ENCODE measurements around the gene VPS50. TPM values are rescaled to one million over a fixed set of nuclear protein-coding genes. Genes with fewer than 3 reads are reported as not detected.

VPS50 gene
- total RNA-seq, 1 donor from 2014 or later: 17.0 TPM

DNA sequence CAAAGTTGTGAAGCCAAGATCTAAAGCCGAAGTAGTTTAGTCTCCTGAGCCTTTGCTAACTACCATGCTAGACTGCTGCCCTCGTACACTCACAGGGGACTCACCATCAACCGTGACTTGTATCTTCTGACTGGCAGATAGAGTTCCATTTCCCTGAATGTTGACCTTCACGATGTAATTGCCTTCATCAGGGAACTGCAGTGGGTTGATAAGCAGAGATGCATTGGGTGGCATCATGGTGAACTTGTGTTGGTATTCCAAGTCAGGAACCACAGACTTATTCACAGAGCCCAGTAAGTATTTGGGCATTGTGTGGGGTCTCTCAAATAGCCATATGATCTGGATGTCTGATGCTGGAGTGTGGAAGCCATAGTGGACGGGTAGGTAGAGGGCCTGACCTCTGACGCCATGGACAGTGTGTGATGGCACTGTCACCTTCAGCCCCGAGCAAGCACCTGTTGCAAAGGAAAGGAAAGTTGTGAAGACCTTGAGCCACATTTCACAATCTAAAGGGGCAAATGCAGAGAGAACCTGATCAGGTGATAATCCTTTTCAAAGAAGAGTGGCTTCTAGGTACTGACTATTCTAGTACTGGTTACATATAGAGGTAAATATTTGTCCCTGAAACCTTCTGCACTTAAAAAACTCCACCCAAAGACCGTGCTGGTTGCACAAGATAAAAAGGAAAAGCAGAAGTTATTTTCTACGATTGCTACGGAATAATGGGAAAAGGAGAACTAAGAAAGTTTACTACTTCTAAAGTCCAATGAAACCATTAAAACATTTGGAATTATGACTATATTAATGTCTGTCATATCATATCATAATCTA is 13.0 kb upstream of the VPS50 start:
- Mint-ChIP-seq H3K4me1 (ENCODE audit: low read depth) (no peaks in the 10 kb centered on the region), H3K27me3 (ENCODE audit: insufficient read depth) (peaks cover 17% of the 10 kb centered on the region), H3K36me3 (ENCODE audit: low read depth) (no peaks in the 10 kb centered on the region), H3K4me3 (no peak overlapping the region), H3K9me3 (no peaks in the 10 kb centered on the region), H3K27ac (no peak overlapping the region)
- no peak for DNase-seq (ENCODE audit: low spot score)
- intact Hi-C loops (cut with micrococcal nuclease): no loop called here

DNA sequence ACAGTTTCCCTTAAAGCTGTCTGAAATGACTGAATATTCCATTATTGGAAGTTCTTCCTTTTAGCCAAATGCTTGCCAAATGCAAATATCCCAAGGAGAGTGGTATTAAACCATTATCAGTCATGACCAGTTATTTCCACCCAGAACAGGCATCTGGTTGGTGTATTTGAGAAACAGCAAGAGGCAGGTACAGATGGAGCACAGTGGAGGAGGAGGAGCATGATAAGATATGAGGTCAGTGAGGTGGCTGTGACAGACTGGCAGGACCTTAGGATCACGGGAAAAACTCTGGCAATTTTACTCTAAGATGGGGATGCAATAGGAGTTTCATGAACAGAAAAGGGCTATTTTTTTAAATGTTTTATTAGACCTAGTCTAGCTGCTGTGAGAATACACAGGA is 12.3 kb upstream of the VPS50 start:
- Mint-ChIP-seq H3K27ac (no peak overlapping the region), H3K36me3 (ENCODE audit: low read depth) (no peaks in the 10 kb centered on the region), H3K27me3 (ENCODE audit: insufficient read depth) (peaks cover 15% of the 10 kb centered on the region), H3K4me1 (ENCODE audit: low read depth) (no peaks in the 10 kb centered on the region), H3K9me3 (no peaks in the 10 kb centered on the region), H3K4me3 (no peak overlapping the region)
- intact Hi-C loops (cut with micrococcal nuclease): no loop called here
- DNase-seq (ENCODE audit: low spot score): no peak

DNA sequence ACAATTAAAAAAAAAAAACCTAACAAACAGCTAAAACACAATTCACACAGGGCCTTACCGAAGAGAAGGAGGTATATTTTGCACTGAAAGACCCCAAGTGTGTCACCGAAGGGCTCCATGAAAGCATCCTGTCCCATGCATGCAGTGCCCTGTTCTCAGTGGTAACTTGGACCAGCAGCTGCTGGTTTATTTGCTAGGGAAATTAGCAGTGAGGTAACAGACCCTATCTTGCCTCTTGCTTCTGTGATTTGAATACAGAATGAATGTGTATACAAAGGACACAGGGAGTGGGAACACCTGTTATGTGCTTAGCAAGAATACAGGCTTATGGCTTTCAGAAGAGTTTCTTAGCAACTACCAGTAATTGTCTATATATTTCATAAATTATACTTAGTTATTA is 5.9 kb upstream of the VPS50 start, which contains the start of gene HEPACAM2:
Gene HEPACAM2 (minus strand): TSS at position 160 of the 400 bp plus-strand sequence.
- intact Hi-C loops (cut with micrococcal nuclease): no loop called here
- Mint-ChIP-seq H3K9me3 (no peaks in the 10 kb centered on the region), H3K4me1 (ENCODE audit: low read depth) (peaks cover 7% of the 10 kb centered on the region), H3K4me3 (no peak within 1 kb of the TSS), H3K27me3 (ENCODE audit: insufficient read depth) (peaks cover 13% of the 10 kb centered on the region), H3K36me3 (ENCODE audit: low read depth) (no peaks in the 10 kb centered on the region), H3K27ac (no peak within 1 kb of the TSS)
- DNase-seq (ENCODE audit: low spot score): no peak

DNA sequence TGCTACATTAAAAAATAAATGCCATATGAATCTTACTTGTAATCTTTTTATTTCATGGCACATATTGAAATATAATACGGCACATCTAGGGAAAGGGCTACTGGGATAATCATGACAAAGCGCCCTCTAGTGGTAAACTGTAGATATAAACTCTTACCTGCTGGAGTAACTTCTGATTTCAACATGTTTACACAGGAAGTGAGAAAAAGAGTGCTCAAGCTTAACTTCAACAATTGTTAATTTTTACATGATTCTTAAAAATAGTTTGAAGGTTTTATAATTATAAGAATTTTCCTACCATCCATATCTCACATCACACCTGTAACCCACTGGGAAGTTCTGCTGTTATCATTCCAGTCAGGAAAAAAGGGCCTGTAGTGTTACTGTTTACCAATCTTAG is 3.9 kb upstream of the VPS50 start:
- H3K27ac Mint-ChIP-seq: no peak overlapping the region
- H3K4me1 Mint-ChIP-seq (ENCODE audit: low read depth): peaks cover 18% of the 10 kb centered on the region
- H3K27me3 Mint-ChIP-seq (ENCODE audit: insufficient read depth): peaks cover 13% of the 10 kb centered on the region
- intact Hi-C loops (cut with micrococcal nuclease): loop anchor here (1.0 kb wide), 4 partner anchors 81 to 607 kb away; no protein-coding TSS in a partner anchor
- H3K36me3 Mint-ChIP-seq (ENCODE audit: low read depth): no peaks in the 10 kb centered on the region
- H3K9me3 Mint-ChIP-seq: no peaks in the 10 kb centered on the region
- peak; percentile 6 for DNase-seq (ENCODE audit: low spot score)
- H3K4me3 Mint-ChIP-seq: no peak overlapping the region

DNA sequence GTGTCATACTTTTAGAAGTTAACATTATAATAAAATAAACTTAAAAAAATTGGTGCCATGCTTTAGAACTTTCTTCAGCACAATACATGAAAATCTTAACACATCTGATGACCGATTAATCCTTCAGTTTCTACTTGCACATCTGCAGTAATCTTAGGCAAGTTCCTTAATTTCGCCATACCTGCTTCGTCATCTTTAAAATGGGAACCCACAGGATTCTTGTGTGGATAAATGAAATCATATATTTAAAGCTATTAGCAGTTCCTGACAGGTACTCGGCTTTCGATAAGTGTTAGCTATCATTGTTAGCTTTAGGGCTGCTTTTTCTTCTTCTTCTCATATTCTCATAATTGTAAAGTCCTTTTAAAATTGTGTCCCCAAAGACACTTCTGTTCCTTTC is 907 bp upstream of the VPS50 start:
- DNase-seq (ENCODE audit: low spot score): no peak
- H3K9me3 Mint-ChIP-seq: no peaks in the 10 kb centered on the region
- intact Hi-C loops (cut with micrococcal nuclease): loop anchor here (5.0 kb wide), 4 partner anchors 784 to 1426 kb away; partner anchors contain the start of genes COL1A2, GATAD1 and SGCE
- H3K27me3 Mint-ChIP-seq (ENCODE audit: insufficient read depth): peaks cover 7% of the 10 kb centered on the region
- H3K4me3 Mint-ChIP-seq: peak overlapping the region; percentile 98
- H3K27ac Mint-ChIP-seq: no peak overlapping the region
- H3K36me3 Mint-ChIP-seq (ENCODE audit: low read depth): no peaks in the 10 kb centered on the region
- peaks cover 18% of the 10 kb centered on the region for H3K4me1 Mint-ChIP-seq (ENCODE audit: low read depth)

DNA sequence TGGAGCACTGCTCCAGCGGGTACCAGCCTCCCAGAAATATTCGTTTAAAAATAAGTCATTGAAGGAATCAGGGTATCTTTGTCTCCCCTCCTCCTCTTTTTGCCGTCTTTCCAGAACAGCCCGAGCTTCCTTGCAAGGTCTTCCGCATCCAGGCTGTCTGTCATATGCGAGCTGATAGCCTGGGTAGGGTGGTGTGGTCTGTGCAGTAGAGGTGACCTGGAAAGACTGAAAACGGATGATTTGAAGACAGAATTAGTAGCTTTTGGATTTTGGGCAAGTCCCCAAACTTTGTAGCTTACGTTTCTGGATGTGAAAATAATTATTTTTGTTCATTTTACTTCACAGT is 480 bp downstream of the VPS50 start:
- Mint-ChIP-seq H3K9me3 (no peaks in the 10 kb centered on the region), H3K4me1 (ENCODE audit: low read depth) (peaks cover 18% of the 10 kb centered on the region), H3K27me3 (ENCODE audit: insufficient read depth) (peaks cover 7% of the 10 kb centered on the region), H3K27ac (peak overlapping the region; percentile 93), H3K4me3 (peak overlapping the region; percentile 98), H3K36me3 (ENCODE audit: low read depth) (no peaks in the 10 kb centered on the region)
- intact Hi-C loops (cut with micrococcal nuclease): loop anchor here (1.0 to 5.0 kb wide), 12 partner anchors 114 to 1425 kb away; partner anchors contain the start of genes AKAP9, BET1, COL1A2 and CYP51A1
- no peak for DNase-seq (ENCODE audit: low spot score)

DNA sequence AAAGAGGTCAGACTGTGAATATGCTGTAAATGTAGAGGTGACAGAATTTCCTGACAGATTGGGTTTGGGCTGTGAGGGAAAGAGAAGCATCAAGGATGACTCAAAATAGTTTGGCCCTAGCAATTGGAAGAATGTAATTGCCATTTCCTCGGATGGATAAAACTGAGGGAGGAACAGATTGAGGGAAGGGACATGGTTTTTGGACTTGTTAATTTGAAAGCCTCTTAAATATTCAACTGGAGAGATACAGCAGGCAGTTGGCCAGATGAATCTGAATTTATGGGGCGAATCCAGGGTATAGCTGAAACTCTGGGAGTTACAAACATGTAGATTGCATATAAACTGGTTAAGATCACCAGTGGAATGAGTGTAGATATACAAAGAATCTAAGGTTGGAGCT is 3.4 kb downstream of the VPS50 start:
- intact Hi-C loops (cut with micrococcal nuclease): no loop called here
- no peak for DNase-seq (ENCODE audit: low spot score)
- Mint-ChIP-seq H3K4me3 (no peak overlapping the region), H3K27me3 (ENCODE audit: insufficient read depth) (peaks cover 3% of the 10 kb centered on the region), H3K9me3 (no peaks in the 10 kb centered on the region), H3K36me3 (ENCODE audit: low read depth) (no peaks in the 10 kb centered on the region), H3K4me1 (ENCODE audit: low read depth) (peaks cover 11% of the 10 kb centered on the region), H3K27ac (no peak overlapping the region)

DNA sequence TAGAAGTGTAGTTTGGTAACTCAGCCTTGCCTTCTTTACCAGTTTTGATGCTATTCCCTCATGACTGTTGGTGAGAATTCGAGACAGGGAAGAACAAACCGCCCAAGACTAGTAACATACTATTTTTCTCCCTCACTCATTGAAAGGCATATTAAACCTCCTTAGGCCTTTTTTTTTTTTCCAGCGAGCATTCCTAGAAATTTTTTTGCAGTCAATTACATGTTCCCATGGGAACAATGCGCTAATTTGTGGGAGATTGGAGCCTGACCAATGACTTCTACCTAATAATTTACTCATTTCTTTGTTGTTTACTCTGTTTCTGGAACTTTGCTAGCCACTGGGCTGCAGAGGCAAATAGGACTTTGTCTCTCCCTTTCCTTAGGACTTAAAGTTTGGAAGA is 6.0 kb downstream of the VPS50 start:
- Mint-ChIP-seq H3K27ac (no peak overlapping the region), H3K4me3 (no peak overlapping the region), H3K27me3 (ENCODE audit: insufficient read depth) (peaks cover 2% of the 10 kb centered on the region), H3K9me3 (no peaks in the 10 kb centered on the region), H3K4me1 (ENCODE audit: low read depth) (no peaks in the 10 kb centered on the region), H3K36me3 (ENCODE audit: low read depth) (no peaks in the 10 kb centered on the region)
- intact Hi-C loops (cut with micrococcal nuclease): no loop called here
- DNase-seq (ENCODE audit: low spot score): no peak

DNA sequence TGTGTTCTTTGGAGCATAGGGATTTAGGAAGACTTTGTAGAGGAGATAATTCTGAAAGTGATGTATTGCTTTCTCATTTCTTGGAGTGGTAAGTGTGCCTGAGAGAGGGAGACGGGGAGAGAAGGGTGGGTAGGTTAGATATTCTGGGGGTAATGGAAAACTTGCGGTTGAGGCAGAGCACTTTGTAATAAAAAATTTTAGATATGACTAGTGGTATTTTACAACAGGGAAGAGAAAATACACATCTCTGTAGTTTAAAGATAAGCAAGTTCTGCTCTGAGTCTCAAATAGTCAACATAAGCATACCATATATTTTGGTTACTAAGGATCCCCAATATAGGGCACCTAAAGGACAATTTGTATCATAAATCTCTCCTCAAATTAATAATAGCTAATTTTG is 6.6 kb downstream of the VPS50 start:
- H3K4me1 Mint-ChIP-seq (ENCODE audit: low read depth): no peaks in the 10 kb centered on the region
- H3K27me3 Mint-ChIP-seq (ENCODE audit: insufficient read depth): peaks cover 2% of the 10 kb centered on the region
- no peaks in the 10 kb centered on the region for H3K9me3 Mint-ChIP-seq
- intact Hi-C loops (cut with micrococcal nuclease): no loop called here
- no peak overlapping the region for H3K4me3 Mint-ChIP-seq
- H3K36me3 Mint-ChIP-seq (ENCODE audit: low read depth): no peaks in the 10 kb centered on the region
- DNase-seq (ENCODE audit: low spot score): no peak
- no peak overlapping the region for H3K27ac Mint-ChIP-seq

DNA sequence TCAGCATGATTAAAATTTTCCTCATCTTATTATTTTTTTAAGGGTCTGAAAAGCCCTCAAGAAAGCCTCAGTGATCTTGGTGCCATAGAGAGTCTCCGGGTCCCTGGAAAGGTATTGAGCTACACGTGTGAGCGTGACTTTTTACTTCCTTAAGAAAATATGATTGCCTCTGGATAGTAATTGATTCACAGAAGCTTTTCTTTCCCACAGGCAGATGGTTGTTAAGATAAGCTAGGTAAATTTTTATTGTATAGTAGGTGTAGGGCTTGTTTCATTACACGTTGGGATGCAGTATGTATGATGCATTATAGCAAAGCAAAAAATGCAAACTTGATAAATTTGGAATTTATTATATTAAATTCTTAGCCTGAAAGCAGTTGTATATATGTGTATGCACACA is 7.7 kb downstream of the VPS50 start:
- Mint-ChIP-seq H3K9me3 (no peaks in the 10 kb centered on the region), H3K4me1 (ENCODE audit: low read depth) (no peaks in the 10 kb centered on the region), H3K27me3 (ENCODE audit: insufficient read depth) (peaks cover 2% of the 10 kb centered on the region), H3K36me3 (ENCODE audit: low read depth) (no peaks in the 10 kb centered on the region), H3K27ac (no peak overlapping the region), H3K4me3 (no peak overlapping the region)
- intact Hi-C loops (cut with micrococcal nuclease): no loop called here
- no peak for DNase-seq (ENCODE audit: low spot score)

DNA sequence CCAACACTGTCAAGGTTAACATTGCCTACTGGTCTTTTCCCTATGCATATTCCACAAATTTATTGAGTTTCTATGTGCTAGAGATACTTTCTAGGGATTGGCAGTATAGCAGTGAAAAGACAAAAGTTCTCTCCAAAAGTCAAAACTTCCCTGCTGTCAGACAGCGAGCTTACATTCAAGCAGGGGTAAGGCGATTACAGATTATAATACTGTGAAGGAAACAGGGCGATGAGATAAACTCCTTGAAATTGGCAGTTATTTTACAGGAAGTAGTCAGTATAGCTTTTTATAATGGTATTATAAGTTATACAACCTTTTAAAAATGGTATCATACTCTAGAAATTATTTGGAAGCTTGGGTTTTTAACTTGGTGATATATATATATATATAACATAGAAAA is 9.9 kb downstream of the VPS50 start:
- Mint-ChIP-seq H3K27me3 (ENCODE audit: insufficient read depth) (peaks cover 2% of the 10 kb centered on the region), H3K4me3 (no peak overlapping the region), H3K27ac (no peak overlapping the region), H3K4me1 (ENCODE audit: low read depth) (no peaks in the 10 kb centered on the region), H3K36me3 (ENCODE audit: low read depth) (no peaks in the 10 kb centered on the region), H3K9me3 (no peaks in the 10 kb centered on the region)
- intact Hi-C loops (cut with micrococcal nuclease): no loop called here
- DNase-seq (ENCODE audit: low spot score): no peak

DNA sequence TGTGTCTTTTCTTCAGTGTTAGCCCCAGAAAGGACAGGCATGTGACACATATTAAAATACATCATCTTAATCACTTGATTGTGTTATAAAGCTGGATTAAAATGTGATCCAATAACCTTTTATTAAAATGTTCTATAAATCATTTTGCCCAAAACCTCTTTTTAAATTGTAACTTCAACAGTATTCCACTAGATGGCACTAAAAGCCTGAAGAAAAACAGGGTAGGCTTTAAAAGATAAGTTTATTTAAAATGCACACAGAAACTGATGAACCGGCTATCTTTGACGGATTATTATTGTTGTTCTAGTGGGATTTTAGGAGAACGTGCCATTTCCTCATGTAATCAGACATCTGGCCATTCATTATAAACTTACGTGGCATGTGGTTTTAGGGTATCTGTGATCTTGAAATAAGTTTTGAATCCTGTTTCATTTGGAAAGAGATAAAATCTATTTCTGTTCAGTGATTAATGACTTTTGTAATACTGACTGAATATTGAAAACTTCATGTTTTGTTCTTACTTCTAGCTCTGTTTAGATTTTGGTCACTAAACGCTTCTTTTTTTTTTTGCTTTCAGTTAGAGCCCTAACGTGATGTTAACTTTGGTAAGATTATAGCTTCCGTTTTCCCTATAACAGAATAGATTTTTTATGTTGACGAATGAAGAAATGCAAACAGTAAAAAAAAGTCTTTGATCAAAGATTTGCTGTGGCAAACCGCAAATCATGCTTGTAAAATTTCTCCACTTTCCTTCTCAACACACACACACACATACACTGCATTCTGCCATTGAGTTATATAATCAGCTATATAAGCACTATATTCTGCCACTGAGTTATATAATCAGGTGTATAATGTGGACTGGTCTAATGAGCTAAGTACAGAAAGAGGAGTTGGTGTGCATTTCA is 13.6 kb downstream of the VPS50 start:
- no peak overlapping the region for H3K27ac Mint-ChIP-seq

More for the DNA sequence above, 13.6 kb downstream of the VPS50 start:
- Mint-ChIP-seq H3K36me3 (ENCODE audit: low read depth) (no peaks in the 10 kb centered on the region), H3K9me3 (no peaks in the 10 kb centered on the region), H3K4me3 (no peak overlapping the region), H3K4me1 (ENCODE audit: low read depth) (no peaks in the 10 kb centered on the region), H3K27me3 (ENCODE audit: insufficient read depth) (peaks cover 2% of the 10 kb centered on the region)
- intact Hi-C loops (cut with micrococcal nuclease): loop anchor here (1.0 to 5.0 kb wide), 6 partner anchors 127 to 1192 kb away; no protein-coding TSS in a partner anchor
- DNase-seq (ENCODE audit: low spot score): no peak
